Fibroblast of skin of left biceps (primary cell): ENCODE data around the gene ARHGEF12.

ENCODE experiments used
- DNase-seq, 2 experiments: peaks; one replicate each; pipeline ENCODE4 v3.0.0-alpha.2; 2013; ENCODE audit warnings: low read depth in 2 of 2

ARHGEF12 gene

GRCh38 chr11:120339394-120339890 lies 3.2 kb downstream of the ARHGEF12 start:
- no peak for DNase-seq

- no peak for DNase-seq
Measured at GRCh38 chr11:120340529-120340928, 4.3 kb downstream of the ARHGEF12 start.

GRCh38 chr11:120342226-120342625 lies 6.0 kb downstream of the ARHGEF12 start:
- no peak for DNase-seq

GRCh38 chr11:120342678-120343077 lies 6.5 kb downstream of the ARHGEF12 start:
- DNase-seq, result no peak

GRCh38 chr11:120343429-120343828 lies 7.2 kb downstream of the ARHGEF12 start:
- DNase-seq, result no peak

- no peak for DNase-seq
Measured at GRCh38 chr11:120344302-120345004, 8.2 kb downstream of the ARHGEF12 start.

GRCh38 chr11:120346233-120346632 lies 10.0 kb downstream of the ARHGEF12 start:
- DNase-seq, result no peak

- DNase-seq, result no peak
Measured at GRCh38 chr11:120350637-120351036, 14.4 kb downstream of the ARHGEF12 start.

GRCh38 chr11:120352405-120352804 lies 16.2 kb downstream of the ARHGEF12 start:
- DNase-seq, result no peak

GRCh38 chr11:120354068-120354467 lies 17.9 kb downstream of the ARHGEF12 start:
- DNase-seq, result no peak

GRCh38 chr11:120354779-120355178 lies 18.6 kb downstream of the ARHGEF12 start:
- no peak for DNase-seq

- DNase-seq, result no peak
Measured at GRCh38 chr11:120357620-120358019, 21.4 kb downstream of the ARHGEF12 start.

- no peak for DNase-seq
Measured at GRCh38 chr11:120358729-120359128, 22.5 kb downstream of the ARHGEF12 start.

- DNase-seq, result no peak
Measured at GRCh38 chr11:120363436-120363835, 27.2 kb downstream of the ARHGEF12 start.

- DNase-seq, result no peak
Measured at GRCh38 chr11:120365512-120365911, 29.3 kb downstream of the ARHGEF12 start.

GRCh38 chr11:120372296-120372695 lies 36.1 kb downstream of the ARHGEF12 start:
- DNase-seq, result no peak

GRCh38 chr11:120375076-120375475 lies 38.9 kb downstream of the ARHGEF12 start:
- no peak for DNase-seq

- DNase-seq, result no peak
Measured at GRCh38 chr11:120376547-120377182, 40.5 kb downstream of the ARHGEF12 start.

- DNase-seq, result no peak
Measured at GRCh38 chr11:120378474-120378873, 42.3 kb downstream of the ARHGEF12 start.

- DNase-seq, result no peak
Measured at GRCh38 chr11:120381401-120381800, 45.2 kb downstream of the ARHGEF12 start.

GRCh38 chr11:120383518-120384155 lies 47.4 kb downstream of the ARHGEF12 start:
- no peak for DNase-seq

GRCh38 chr11:120384476-120384875 lies 48.3 kb downstream of the ARHGEF12 start:
- DNase-seq, result no peak

- DNase-seq, result no peak
Measured at GRCh38 chr11:120385110-120385509, 48.9 kb downstream of the ARHGEF12 start.
